Amniotic stem cell (primary cell): ENCODE results near the gene NCAPH2.
A peak's percentile ranks its signal among the peaks of the same experiment; 100 is the strongest.

ENCODE experiments used
- DNase-seq: peaks from one replicate; lab custom pipeline; 2025; lab: John Stamatoyannopoulos, UW

The NCAPH2 gene

DNA sequence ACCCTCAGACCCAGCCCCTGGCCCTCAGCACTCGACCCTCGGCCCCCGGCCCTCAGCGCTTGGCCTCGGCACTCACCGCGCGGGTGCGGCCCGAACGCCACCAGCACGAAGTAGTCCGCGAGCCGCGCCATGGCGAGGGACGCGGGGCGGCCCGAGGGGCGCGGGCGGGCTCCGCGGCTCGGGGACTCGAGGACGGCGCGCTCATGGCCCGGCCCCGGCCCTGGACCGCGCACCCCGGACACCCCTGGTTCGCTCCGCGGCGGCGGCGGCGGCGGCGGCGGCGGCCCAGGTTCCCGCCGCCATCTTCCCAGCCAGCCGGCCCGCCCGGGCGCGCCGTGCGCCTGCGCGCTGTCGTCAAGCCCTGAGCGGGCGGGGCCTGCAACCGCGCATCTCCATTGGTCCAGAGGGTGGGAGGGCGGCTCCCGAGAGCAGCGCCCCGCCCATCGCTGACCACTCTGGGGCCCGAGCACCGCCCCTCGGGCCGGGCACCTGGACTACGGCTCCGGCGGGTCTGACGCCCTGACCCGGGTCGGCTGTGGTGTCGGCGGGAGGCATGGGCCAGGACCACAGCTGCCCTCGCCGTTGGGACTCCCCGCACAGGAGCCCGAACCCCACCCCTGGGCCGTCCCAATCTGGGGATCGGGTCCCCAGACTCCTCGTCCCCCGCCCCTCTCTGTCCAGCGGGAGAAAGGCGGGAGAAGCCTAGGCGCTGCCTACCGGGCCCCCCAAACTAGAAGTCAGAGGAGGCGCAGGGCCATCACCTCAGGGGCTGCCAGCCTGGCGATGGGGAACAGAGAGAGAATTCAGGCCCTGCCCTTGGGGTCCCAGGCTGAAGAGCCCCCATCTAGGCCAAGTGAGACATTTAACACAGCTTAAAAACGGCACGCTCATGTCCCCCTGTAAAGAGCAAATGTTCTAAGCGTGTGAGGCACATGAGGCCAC lies 33.0 kb upstream of the NCAPH2 start, which contains the start of gene SBF1:
Gene SBF1, minus strand, starts transcription at position 326 of the 942 bp plus-strand sequence. Its CDS starts 195 bp downstream, at position 131.
- DNase-seq = peak; percentile 76

- no peak for DNase-seq
These were observed 32.4 kb upstream of the NCAPH2 start for GRCh38 chr22:50475652-50476002.

DNA sequence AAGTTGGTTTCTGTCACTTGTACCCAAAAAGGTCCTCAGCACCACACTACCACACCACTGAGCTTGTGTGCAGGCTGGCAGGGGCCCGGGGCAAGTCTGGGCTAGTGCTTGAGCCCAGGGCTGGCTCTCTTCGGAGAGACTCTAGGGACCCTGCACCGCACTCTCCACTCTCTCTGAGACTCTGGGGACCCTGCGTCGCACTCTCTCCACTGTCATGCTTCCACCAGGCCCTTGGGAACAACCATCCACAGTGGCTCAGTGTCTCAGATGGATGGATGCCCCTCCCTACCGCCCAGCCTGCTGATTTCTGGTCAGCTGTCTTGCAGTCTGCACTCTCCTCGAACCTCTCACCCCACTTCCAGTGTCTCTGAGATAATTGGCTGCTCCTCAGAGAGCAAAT lies 31.2 kb upstream of the NCAPH2 start:
- no peak for DNase-seq

DNA sequence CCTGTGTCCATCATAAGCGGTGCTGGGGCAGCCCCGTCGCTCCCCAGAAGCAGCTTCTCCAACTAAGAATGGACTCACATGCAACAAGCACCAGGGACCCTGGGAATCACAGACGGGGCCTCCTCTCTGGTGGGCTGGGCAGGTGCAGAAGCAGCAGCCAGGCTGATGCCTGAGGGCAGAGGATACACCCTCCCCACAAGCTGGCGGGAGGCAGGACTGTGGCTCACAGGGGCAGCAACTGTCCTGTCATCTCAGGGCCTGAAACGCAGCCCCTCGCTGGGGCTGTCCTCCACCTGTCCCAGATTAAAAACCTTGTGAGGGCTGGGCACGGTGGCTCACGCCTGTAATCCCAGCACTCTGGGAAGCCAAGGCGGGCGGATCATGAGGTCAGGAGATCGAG lies 30.1 kb upstream of the NCAPH2 start:
- no peak for DNase-seq

DNA sequence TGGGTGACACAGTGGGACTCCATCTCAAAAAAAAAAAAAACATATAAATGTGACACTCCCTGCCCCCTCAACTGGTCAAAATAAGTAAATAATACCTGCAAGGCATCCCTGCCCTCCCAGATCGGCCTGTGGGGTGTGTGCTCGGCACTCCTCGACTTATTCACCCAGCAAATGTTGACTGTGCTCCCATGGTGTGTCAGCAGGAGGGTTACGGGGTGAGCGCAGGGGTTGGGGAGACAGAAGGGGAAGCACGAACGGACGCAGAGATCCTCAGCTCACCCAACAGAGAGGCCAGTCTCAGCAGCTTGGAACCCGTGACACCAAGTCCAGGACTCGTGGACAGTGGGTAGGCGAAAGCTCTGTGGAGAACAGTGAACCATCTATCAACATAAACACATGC lies 28.3 kb upstream of the NCAPH2 start:
- no peak for DNase-seq

GRCh38 chr22:50481045-50481439 lies 27.0 kb upstream of the NCAPH2 start:
- DNase-seq = no peak

- no peak for DNase-seq
These were observed 26.5 kb upstream of the NCAPH2 start, which contains the start of gene ADM2 for GRCh38 chr22:50481440-50482106. Gene ADM2 (plus strand): TSS chr22:50481543. CDS start chr22:50481848, 305 bp downstream.

DNA sequence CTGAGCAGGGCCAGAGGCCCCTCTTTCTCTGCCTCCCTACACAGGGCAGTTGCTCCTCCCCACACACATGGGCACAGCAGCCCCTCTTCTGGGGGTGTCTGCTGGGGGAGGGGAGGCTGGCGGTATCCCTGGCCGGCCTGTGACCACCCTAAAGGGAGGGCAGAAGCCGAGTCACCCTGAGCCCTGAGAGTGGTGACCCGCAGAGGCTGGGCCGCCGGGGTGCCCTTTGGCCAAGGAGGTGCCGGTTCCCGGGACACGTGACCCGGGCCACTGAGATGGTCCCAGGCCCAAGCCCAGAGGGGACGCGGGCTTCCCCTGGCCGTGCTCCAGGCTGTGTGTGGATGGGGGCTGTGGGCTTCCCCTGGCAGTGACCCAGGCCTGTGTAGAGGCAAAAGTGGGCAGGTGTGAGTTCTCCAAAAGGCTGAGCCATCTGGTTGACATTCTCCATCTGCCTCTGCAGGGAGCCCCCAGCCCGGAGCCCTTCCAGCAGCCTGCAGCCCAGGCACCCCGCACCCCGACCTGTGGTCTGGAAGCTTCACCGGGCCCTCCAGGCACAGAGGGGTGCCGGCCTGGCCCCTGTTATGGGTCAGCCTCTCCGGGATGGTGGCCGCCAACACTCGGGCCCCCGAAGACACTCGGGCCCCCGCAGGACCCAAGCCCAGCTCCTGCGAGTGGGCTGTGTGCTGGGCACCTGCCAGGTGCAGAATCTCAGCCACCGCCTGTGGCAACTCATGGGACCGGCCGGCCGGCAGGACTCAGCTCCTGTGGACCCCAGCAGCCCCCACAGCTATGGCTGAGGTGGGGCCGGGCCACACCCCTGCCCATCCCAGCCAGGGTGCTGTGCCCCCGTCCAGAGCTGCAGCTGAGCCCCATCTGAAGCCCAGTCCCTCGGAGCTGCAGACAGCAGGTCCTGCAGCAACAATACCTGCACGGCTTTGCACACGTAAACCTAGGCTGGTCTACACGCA lies 25.6 kb upstream of the NCAPH2 start:
- DNase-seq = no peak

DNA sequence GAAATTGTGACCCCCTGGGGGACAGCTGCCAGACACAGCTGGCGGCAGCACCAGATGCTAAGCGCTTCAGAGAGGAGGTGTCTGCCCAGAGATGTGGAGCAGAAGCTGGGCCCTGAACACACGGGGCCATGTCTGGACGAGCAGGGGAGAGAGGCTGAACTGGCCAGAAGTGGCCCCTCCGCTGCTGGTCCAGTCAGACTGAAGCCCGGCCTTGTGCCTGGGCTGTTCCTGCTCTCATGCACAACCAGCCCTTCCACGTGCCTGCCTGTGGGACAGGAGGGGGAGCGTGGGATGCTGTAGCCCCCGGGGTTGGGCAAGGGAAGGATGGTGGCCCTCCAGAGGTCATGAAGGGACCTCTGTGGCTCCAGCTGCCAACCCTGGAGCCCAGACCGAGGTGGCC lies 24.9 kb upstream of the NCAPH2 start:
- no peak for DNase-seq

GRCh38 chr22:50483556-50483955 lies 24.5 kb upstream of the NCAPH2 start:
- DNase-seq = no peak

DNA sequence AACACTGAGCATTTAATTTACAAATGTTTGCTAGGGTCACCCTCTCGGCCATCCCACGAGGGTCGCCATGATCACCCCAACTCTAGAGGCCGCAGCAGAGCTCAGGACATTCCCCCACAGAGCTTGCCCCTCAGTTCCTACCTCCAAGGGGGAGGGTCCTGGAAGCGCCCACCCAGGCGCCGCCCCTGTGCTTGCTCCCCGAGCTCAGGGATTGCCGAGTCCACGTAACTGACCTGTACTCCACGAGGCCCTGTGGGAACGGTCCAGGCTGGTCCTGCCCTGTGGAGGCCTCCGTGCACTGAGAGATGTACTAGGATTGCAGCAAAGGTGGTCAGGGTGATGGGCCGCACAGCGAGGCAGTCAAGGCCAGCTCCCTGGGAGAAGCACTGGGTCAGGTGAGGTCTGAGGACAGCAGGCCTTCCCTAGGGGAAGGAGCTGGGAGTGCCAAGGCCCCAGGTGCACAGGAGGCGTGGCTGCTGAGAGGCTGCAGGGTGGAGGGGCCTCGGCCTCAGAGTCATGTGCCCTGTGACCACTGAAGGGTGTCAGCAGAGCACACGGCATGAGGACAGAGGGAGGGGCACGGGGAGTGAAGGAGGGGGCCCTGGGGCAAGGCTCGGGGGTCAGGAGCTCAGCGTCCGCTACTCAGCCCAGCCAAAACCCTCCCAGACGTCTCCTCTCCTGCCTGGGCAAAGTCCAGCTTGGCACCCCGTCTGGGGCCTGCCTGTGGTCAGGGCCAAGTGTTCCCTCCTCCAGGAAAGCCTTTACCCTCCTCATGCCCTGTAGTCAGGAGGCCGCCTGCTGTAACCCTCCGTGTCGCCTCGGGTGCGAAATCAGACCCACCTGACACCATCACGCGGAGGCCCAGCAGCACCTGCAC lies 23.8 kb upstream of the NCAPH2 start:
- DNase-seq = no peak

GRCh38 chr22:50485221-50486131 lies 22.5 kb upstream of the NCAPH2 start:
- no peak for DNase-seq

- no peak for DNase-seq
These were observed 21.3 kb upstream of the NCAPH2 start, which contains the start of gene MIOX for GRCh38 chr22:50486561-50487289. Gene MIOX (plus strand): TSS chr22:50486859. CDS start chr22:50486898, 39 bp downstream.

DNA sequence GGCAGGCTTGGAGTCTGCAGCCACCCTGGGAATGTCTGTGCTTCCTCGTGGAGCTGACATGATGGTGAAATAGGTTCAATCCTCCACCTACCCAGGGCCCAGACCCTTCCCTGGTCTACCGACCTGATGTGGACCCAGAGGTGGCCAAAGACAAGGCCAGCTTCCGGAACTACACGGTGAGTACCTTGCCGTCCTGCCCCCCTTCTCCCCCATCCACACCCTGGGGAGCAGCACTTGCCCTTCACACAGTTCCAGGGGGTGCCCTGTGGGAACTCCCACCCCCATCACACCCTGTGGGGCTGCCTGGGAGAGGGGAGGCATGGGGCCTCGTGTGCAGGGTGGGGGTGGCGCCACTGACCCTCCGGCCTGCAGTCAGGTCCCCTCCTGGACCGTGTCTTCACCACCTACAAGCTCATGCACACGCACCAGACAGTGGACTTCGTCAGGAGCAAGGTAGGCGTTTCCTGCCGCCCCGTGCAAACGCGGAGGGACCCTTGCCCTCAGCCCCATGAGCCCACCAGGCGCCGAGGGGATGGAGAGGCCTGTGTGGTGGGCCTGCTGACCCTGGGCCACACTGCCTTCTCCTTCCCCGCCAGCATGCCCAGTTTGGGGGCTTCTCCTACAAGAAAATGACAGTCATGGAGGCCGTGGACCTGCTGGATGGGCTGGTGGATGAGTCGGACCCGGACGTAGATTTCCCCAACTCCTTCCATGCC lies 20.6 kb upstream of the NCAPH2 start:
- no peak for DNase-seq

DNA sequence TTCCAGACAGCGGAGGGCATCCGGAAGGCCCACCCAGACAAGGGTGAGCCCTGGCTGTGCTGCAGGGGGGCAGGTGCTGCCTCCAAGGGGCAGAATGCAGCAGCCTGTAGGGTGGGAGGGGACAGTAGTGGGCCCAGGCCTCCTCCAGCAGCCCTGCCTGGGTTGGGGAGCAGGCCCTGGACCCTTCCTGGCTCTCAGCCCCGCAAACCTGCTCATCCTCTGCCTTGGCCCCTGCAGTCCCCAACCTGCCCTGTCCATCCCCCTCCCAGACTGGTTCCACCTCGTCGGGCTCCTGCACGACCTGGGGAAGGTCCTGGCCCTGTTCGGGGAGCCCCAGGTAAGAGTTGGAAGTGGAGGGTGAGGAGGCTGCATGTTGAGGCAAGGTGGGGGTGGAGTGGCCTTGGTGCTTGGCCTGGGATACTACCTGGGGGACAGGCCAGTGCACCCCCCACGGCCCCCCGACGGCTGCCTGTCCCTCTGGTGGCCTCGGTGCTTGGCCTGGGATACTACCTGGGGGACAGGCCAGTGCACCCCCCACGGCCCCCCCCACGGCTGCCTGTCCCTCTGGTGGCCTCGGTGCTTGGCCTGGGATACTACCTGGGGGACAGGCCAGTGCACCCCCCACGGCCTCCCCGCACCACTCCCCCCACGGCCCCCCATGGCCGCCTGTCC lies 19.9 kb upstream of the NCAPH2 start:
- DNase-seq = no peak

DNA sequence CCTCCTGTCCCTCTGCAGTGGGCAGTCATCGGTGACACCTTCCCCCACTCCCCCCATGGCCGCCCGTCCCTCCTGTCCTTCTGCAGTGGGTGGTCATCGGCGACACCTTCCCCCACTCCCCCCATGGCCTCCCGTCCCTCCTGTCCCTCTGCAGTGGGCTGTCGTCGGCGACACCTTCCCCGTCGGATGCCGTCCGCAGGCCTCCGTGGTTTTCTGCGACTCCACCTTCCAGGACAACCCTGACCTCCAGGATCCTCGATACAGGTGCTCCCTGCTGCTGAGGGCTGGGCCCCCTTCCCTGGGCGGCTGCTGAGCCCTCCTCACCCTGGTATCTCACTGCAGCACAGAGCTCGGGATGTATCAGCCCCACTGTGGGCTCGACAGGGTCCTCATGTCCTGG lies 19.1 kb upstream of the NCAPH2 start:
- DNase-seq = no peak

DNA sequence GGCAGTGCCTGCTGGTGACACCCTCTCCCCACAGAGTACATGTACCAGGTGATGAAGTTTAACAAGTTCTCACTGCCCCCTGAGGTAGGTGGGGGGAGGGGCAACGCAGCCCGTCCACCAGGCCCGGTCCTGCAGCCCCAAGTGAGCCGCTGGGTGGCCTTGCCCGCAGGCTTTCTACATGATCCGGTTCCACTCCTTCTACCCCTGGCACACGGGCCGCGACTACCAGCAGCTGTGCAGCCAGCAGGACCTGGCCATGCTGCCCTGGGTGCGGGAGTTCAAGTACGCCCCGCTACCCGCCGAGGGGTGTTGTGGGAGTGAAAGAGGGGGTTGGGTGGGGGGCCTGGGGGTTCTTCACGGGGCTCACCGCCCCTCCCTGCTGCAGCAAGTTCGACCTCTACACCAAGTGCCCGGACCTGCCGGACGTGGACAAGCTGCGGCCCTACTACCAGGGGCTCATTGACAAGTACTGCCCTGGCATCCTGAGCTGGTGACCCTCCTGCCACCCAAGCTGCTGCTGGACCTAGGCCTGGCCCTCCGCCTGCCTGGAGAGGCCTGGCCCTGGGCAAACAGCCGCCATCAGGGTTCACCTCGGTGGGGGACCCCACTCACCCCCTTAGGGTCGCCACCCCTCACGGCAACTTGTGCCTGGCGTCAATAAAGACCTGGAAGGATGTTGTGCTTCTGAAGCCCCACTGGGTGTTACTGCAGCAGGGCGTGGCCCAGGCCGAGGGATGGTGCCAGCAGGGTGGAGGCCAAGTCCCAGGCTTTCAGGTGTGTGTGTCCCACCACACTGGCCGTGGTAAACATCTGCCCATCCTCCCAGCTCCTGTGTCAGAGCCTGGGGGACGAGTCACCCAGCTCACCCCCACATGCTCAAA lies 18.4 kb upstream of the NCAPH2 start:
- no peak for DNase-seq
